ENCODE measurements around the gene ACOX1. TPM values are rescaled to one million over a fixed set of nuclear protein-coding genes. Genes with fewer than 3 reads are reported as not detected.

ACOX1 gene
- total and polyA plus RNA-seq, 9 donors: 10.6 to 53.0 (median 39.4) TPM

- intact Hi-C loops (cut with DNase I): loop anchor here in 1 of 4 donors (5.0 kb wide), 1 partner anchor 106 kb away; no protein-coding TSS in a partner anchor
- H3K27ac ChIP-seq: no peak overlapping the region
- no peaks in the 10 kb centered on the region for H3K9me3 ChIP-seq
- H3K4me3 ChIP-seq: no peak overlapping the region
- 82 to 84% (median 83%) methylated on average over 18 of the region's 18 CpGs for WGBS, 3 donors
- no peak for TF ChIP-seq CTCF (IDR thresholded peaks at IDR 0.05)
- TF ChIP-seq POLR2A (IDR thresholded peaks at IDR 0.05): no peak
- no peak for TF ChIP-seq EP300 (IDR thresholded peaks at IDR 0.05)
- no peaks in the 10 kb centered on the region for H3K27me3 ChIP-seq
- peaks cover 2% of the 10 kb centered on the region for H3K4me1 ChIP-seq (ENCODE audit: insufficient read depth)
- peak in 1 of 5 donors; percentile 30 for DNase-seq
- no peaks in the 10 kb centered on the region for H3K36me3 ChIP-seq
Observed at GRCh38 chr17:75901727-75902126, 77.2 kb downstream of the ACOX1 start.

GRCh38 chr17:75900691-75901533 lies 78.1 kb downstream of the ACOX1 start:
- DNase-seq: peak in 2 of 5 donors; percentile 30 to 33
- no peaks in the 10 kb centered on the region for H3K27me3 ChIP-seq
- peaks cover 2% of the 10 kb centered on the region for H3K4me1 ChIP-seq (ENCODE audit: insufficient read depth)
- H3K27ac ChIP-seq: no peak overlapping the region
- TF ChIP-seq POLR2A (IDR thresholded peaks at IDR 0.05) (no peak), EP300 (IDR thresholded peaks at IDR 0.05) (no peak), CTCF (IDR thresholded peaks at IDR 0.05) (no peak)
- H3K4me3 ChIP-seq: no peak overlapping the region
- no peaks in the 10 kb centered on the region for H3K9me3 ChIP-seq
- intact Hi-C loops (cut with DNase I): loop anchor here in 1 of 4 donors (5.0 kb wide), 1 partner anchor 106 kb away; no protein-coding TSS in a partner anchor
- WGBS, 3 donors: 75 to 80% (median 77%) methylated on average over 12 to 13 of the region's 13 CpGs
- no peaks in the 10 kb centered on the region for H3K36me3 ChIP-seq

GRCh38 chr17:75899767-75900468 lies 79.0 kb downstream of the ACOX1 start:
- TF ChIP-seq CTCF (IDR thresholded peaks at IDR 0.05) (no peak), EP300 (IDR thresholded peaks at IDR 0.05) (no peak), POLR2A (IDR thresholded peaks at IDR 0.05) (no peak)
- no peaks in the 10 kb centered on the region for H3K9me3 ChIP-seq
- no peak overlapping the region for H3K4me3 ChIP-seq
- peak in 2 of 5 donors; percentile 35 to 41 for DNase-seq
- 90 to 92% (median 91%) methylated on average over 23 of the region's 23 CpGs for WGBS, 3 donors
- no peaks in the 10 kb centered on the region for H3K27me3 ChIP-seq
- H3K27ac ChIP-seq: no peak overlapping the region
- intact Hi-C loops (cut with DNase I): loop anchor here in 2 of 4 donors (5.0 kb wide), 2 partner anchors 43 to 107 kb away; partner anchors contain the start of gene WBP2 (in 1 of the 2)
- H3K4me1 ChIP-seq (ENCODE audit: insufficient read depth): peaks cover 7% of the 10 kb centered on the region
- H3K36me3 ChIP-seq: no peaks in the 10 kb centered on the region

GRCh38 chr17:75899353-75899752 lies 79.6 kb downstream of the ACOX1 start:
- H3K27me3 ChIP-seq: no peaks in the 10 kb centered on the region
- DNase-seq: peak in 2 of 5 donors; percentile 27 to 31
- intact Hi-C loops (cut with DNase I): loop anchor here in 1 of 4 donors (5.0 kb wide), 1 partner anchor 42 kb away; the partner anchor contains the start of gene WBP2
- WGBS, 3 donors: 78 to 91% (median 80%) methylated on average over 13 of the region's 13 CpGs
- no peak overlapping the region for H3K27ac ChIP-seq
- H3K4me1 ChIP-seq (ENCODE audit: insufficient read depth): peaks cover 8% of the 10 kb centered on the region
- no peaks in the 10 kb centered on the region for H3K9me3 ChIP-seq
- H3K4me3 ChIP-seq: no peak overlapping the region
- H3K36me3 ChIP-seq: no peaks in the 10 kb centered on the region
- TF ChIP-seq POLR2A (IDR thresholded peaks at IDR 0.05) (no peak), CTCF (IDR thresholded peaks at IDR 0.05) (no peak), EP300 (IDR thresholded peaks at IDR 0.05) (no peak)
